Endothelial cell of umbilical vein (primary cell): ENCODE data around the gene CPLANE2. TPM values are rescaled to one million over a fixed set of nuclear protein-coding genes. Genes with fewer than 3 reads are reported as not detected.

Source experiments
- BruUV-seq: library from RNA; stranded (reverse); fragments of 400-500 nt; replicated peaks from 2 replicates; lab custom pipeline; 2021; lab: Mats Ljungman, UMichigan
- CTCF ChIA-PET: fragments of 300-600, 350-600 bp; sonication (Branson Sonifier 250); formaldehyde crosslinking; loops from one replicate; lab custom pipeline; 2021; ENCODE audit warnings: antibody characterized with exemption, inconsistent platforms; lab: Charles Lee
- POLR2A ChIA-PET: fragments of 300-600, 350-600 bp; sonication (Branson Sonifier 250); formaldehyde crosslinking; loops from one replicate; lab custom pipeline; 2021; ENCODE audit warnings: antibody characterized with exemption, inconsistent platforms; lab: Charles Lee
- DNase-seq: peaks from one replicate; pipeline ENCODE4 v3.0.0-alpha.2; 2011; ENCODE audit warnings: low read depth, low spot score
- FAIRE-seq: peaks from 2 replicates; lab custom pipeline; 2011; peaks lifted over from hg19 to GRCh38; lab: Jason Lieb, UNC
- H2AFZ ChIP-seq: 2 replicates; pipeline ENCODE4 v1.6.0; 2012; ENCODE audit warnings: low read depth, low read length, control low read depth, inconsistent platforms
- H3K27ac ChIP-seq: 2 replicates; pipeline ENCODE4 v1.5.1; 2011; ENCODE audit warnings: low read depth, mild to moderate bottlenecking, control low read depth, low read length, moderate library complexity; ENCODE audit not compliant: insufficient read depth
- H3K27me3 ChIP-seq, 2 experiments: 2 replicates each; pipeline versions ENCODE4 v1.6.0 to v1.6.1; 2011; ENCODE audit warnings: low read length in 2 of 2, mixed read lengths in 1 of 2; ENCODE audit not compliant: control insufficient read depth in 2 of 2, insufficient read depth in 2 of 2
- H3K36me3 ChIP-seq, 2 experiments: 2 replicates in 1 of 2; 3 replicates in 1 of 2; pipeline ENCODE4 v1.5.1; 2011; ENCODE audit warnings: low read length in 2 of 2, mild to moderate bottlenecking in 1 of 2, moderate library complexity in 1 of 2; ENCODE audit not compliant: control insufficient read depth in 2 of 2, insufficient read depth in 2 of 2; ENCODE audit errors: extremely low read depth in 1 of 2
- H3K4me1 ChIP-seq: 3 replicates; pipeline ENCODE4 v1.5.1; 2011; ENCODE audit warnings: mild to moderate bottlenecking, low read length; ENCODE audit not compliant: control insufficient read depth, insufficient read depth; ENCODE audit errors: extremely low read depth
- H3K4me2 ChIP-seq: 2 replicates; pipeline ENCODE4 v1.6.1; 2011; ENCODE audit warnings: low read length, control low read depth, mixed read lengths; ENCODE audit not compliant: insufficient read depth
- H3K4me3 ChIP-seq, 3 experiments: fragments of 200-600 bp in 1 of 3; sonication (generic), shearing (Covaris generic) in 1 of 3; replicated peaks in 1 of 3; 2 replicates each; pipeline ENCODE4 v1.5.1; 2011 to 2016; ENCODE audit warnings: control low read depth in 3 of 3, low read length in 3 of 3, mild to moderate bottlenecking in 2 of 3, inconsistent platforms in 1 of 3, low read depth in 1 of 3, moderate library complexity in 1 of 3; ENCODE audit not compliant: insufficient read depth in 1 of 3
- H3K79me2 ChIP-seq: 2 replicates; pipeline ENCODE4 v1.6.0; 2012; ENCODE audit warnings: low read length, inconsistent platforms; ENCODE audit not compliant: control insufficient read depth, insufficient read depth
- H3K9ac ChIP-seq: replicated peaks from 2 replicates; pipeline ENCODE3; 2011; ENCODE audit warnings: low read length, control low read depth; ENCODE audit not compliant: insufficient read depth; ENCODE audit errors: extremely low read depth
- H3K9me1 ChIP-seq: replicated peaks from 3 replicates; pipeline ENCODE4 v1.6.0; 2011; ENCODE audit warnings: mild to moderate bottlenecking, low read length; ENCODE audit not compliant: control insufficient read depth, insufficient read depth; ENCODE audit errors: extremely low read depth
- H3K9me3 ChIP-seq: replicated peaks from 2 replicates; pipeline ENCODE4 v1.5.1; 2012; ENCODE audit warnings: low read length, inconsistent platforms; ENCODE audit not compliant: control insufficient read depth, insufficient read depth
- H4K20me1 ChIP-seq: replicated peaks from 2 replicates; pipeline ENCODE3; 2011; ENCODE audit warnings: mild to moderate bottlenecking, low read length; ENCODE audit not compliant: control insufficient read depth, insufficient read depth; ENCODE audit errors: extremely low read depth
- EZH2 ChIP-seq: IDR thresholded peaks from 2 replicates; pipeline ENCODE4 v1.6.1; 2012; ENCODE audit warnings: borderline replicate concordance, low read depth, mild to moderate bottlenecking, moderate library complexity, low read length, inconsistent platforms; ENCODE audit not compliant: severe bottlenecking
- FOS ChIP-seq: IDR thresholded peaks from 2 replicates; pipeline ENCODE4 v1.6.1; 2011; ENCODE audit warnings: mild to moderate bottlenecking, low read length, moderate library complexity, borderline replicate concordance; ENCODE audit not compliant: insufficient read depth
- GATA2 ChIP-seq: IDR thresholded peaks from 2 replicates; pipeline ENCODE4 v1.7.0; 2011; ENCODE audit warnings: low read depth, mild to moderate bottlenecking, moderate library complexity, mixed read lengths, low read length; ENCODE audit not compliant: insufficient read length, insufficient read depth
- JUN ChIP-seq: IDR thresholded peaks from 2 replicates; pipeline ENCODE4 v1.6.1; 2011; ENCODE audit warnings: borderline replicate concordance, low read depth; ENCODE audit not compliant: insufficient read length, insufficient read depth
- MYC ChIP-seq: IDR thresholded peaks from one replicate; pipeline ENCODE4 v1.6.1; 2011; ENCODE audit warnings: mild to moderate bottlenecking, low read depth, low read length
- POLR2A ChIP-seq: IDR thresholded peaks from 2 replicates; pipeline ENCODE4 v1.6.1; 2012; ENCODE audit warnings: low read depth, mild to moderate bottlenecking, control low read depth, low read length
- POLR2AphosphoS5 ChIP-seq: IDR thresholded peaks from 2 replicates; pipeline ENCODE4 v1.6.1; 2012; ENCODE audit warnings: low read depth, mild to moderate bottlenecking, control low read depth, low read length, moderate library complexity; ENCODE audit not compliant: insufficient read depth
- dilution Hi-C: fragments of 300-500 bp; cut with MboI; formaldehyde crosslinking; loops from one replicate; pipeline ENCODE4 v1.15.0; 2019; ENCODE audit warnings: low sequenced_read_pairs; ENCODE audit not compliant: extremely low pct_ligation_motif_present
- intact Hi-C: fragments of 100-400 bp; cut with micrococcal nuclease; formaldehyde crosslinking; loops from one replicate; pipeline ENCODE4 v1.10.0; 2022
- polyA plus RNA-seq, 4 experiments: library from polyadenylated mRNA; depleted of rRNA in 3 of 4; stranded (reverse) in 3 of 4; unstranded in 1 of 4; fragments of >200 nt; gene quantifications; 2 replicates each; pipeline versions ENCODE4 v1.2.1 to v1.2.3, GENCODE V29; 2011 to 2012; ENCODE audit warnings: missing spikeins in 1 of 4
- total RNA-seq: library from RNA; stranded (reverse); gene quantifications from 2 replicates; pipeline ENCODE4 v1.2.3, GENCODE V29; 2021
- TF ChIP-seq, protein P1 (sequence below), 2 donors: IDR thresholded peaks; 1 replicate in 1 of 2; 2 replicates in 1 of 2; pipeline ENCODE4 v1.5.1; 2011; ENCODE audit warnings: low read length in 2 of 2, mild to moderate bottlenecking in 2 of 2, moderate library complexity in 2 of 2, control low read depth in 1 of 2, inconsistent platforms in 1 of 2, low read depth in 1 of 2; ENCODE audit not compliant: insufficient read depth in 1 of 2; ENCODE audit errors: extremely low read depth in 1 of 2
- TF ChIP-seq, protein P2 (sequence below): IDR thresholded peaks from 2 replicates; pipeline ENCODE4 v1.6.1; 2011; ENCODE audit not compliant: insufficient read depth, insufficient read length

The CPLANE2 gene
- total and polyA plus RNA-seq, 2 donors (not counting 3 experiments of a cell fraction or from before 2014, with no cell fraction given): 3.9 to 4.6 TPM

DNA sequence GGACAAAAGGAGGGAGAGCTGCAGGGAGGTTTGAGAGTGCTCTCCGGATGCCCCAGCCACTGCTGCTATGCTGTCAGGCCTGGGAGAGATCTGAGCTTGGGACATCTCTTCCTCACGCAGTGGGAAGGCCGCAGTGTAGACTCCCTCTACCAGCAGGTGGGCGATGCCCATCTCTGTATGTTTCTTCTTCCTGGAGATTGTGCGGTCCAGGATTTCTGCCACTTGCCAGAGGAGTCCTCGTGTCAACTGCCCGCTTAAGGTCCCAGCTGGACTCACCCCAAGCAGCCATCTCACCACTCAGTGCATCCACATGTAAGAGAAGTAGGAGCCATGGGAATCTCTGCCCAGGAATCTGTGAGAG, 10.9 kb downstream of the CPLANE2 start:
- ChIA-PET CTCF (no interaction called here), POLR2A (no interaction called here)
- peaks cover 23 to 24% of the 10 kb centered on the region in 2 experiments for H3K27me3 ChIP-seq
- DNase-seq: no peak
- no peaks in the 10 kb centered on the region for H3K9me3 ChIP-seq
- no peaks in the 10 kb centered on the region for H3K36me3 ChIP-seq
- no peaks in the 10 kb centered on the region for H3K9me1 ChIP-seq
- BruUV-seq: no TSS peak
- FAIRE-seq: no peak
- H2AFZ ChIP-seq: no peak overlapping the region
- dilution Hi-C loops (no loop called here), intact Hi-C loops (no loop called here)
- no peak for TF ChIP-seq GATA2
- TF ChIP-seq, protein P1, sequence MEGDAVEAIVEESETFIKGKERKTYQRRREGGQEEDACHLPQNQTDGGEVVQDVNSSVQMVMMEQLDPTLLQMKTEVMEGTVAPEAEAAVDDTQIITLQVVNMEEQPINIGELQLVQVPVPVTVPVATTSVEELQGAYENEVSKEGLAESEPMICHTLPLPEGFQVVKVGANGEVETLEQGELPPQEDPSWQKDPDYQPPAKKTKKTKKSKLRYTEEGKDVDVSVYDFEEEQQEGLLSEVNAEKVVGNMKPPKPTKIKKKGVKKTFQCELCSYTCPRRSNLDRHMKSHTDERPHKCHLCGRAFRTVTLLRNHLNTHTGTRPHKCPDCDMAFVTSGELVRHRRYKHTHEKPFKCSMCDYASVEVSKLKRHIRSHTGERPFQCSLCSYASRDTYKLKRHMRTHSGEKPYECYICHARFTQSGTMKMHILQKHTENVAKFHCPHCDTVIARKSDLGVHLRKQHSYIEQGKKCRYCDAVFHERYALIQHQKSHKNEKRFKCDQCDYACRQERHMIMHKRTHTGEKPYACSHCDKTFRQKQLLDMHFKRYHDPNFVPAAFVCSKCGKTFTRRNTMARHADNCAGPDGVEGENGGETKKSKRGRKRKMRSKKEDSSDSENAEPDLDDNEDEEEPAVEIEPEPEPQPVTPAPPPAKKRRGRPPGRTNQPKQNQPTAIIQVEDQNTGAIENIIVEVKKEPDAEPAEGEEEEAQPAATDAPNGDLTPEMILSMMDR (IDR thresholded peaks at IDR 0.05; ENCODE audit: extremely low read depth in 1 of 2, insufficient read depth in 1 of 2, low read depth in 1 of 2, low read length in 2 of 2): no peak
- no peak for TF ChIP-seq POLR2AphosphoS5
- no peak for TF ChIP-seq FOS
- no peak for TF ChIP-seq MYC
- no peak for TF ChIP-seq JUN
- TF ChIP-seq, protein P2, sequence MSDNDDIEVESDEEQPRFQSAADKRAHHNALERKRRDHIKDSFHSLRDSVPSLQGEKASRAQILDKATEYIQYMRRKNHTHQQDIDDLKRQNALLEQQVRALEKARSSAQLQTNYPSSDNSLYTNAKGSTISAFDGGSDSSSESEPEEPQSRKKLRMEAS: no peak
- no peak for TF ChIP-seq POLR2A
- TF ChIP-seq EZH2: no peak
- H3K4me2 ChIP-seq: no peak overlapping the region
- no peak overlapping the region for H3K27ac ChIP-seq
- no peak overlapping the region for H3K9ac ChIP-seq
- no peaks in the 10 kb centered on the region for H3K79me2 ChIP-seq
- no peaks in the 10 kb centered on the region for H4K20me1 ChIP-seq
- no peaks in the 10 kb centered on the region for H3K4me1 ChIP-seq
- H3K4me3 ChIP-seq: no peak overlapping the region
